IMR-90 (cell line): ENCODE measurements around the gene COL2A1. TPM values are rescaled to one million over a fixed set of nuclear protein-coding genes. Genes with fewer than 3 reads are reported as not detected.

Experiments
- ATAC-seq: fragments of 200-7000 bp; cut with Tn5 transposase; 2 replicates; pipeline ENCODE4 v1.9.1; 2020; ENCODE audit warnings: low read depth, mild to moderate bottlenecking, moderate library complexity
- BruUV-seq: library from RNA; stranded (reverse); fragments of 400-500 nt; replicated peaks from 2 replicates; lab custom pipeline; 2021; lab: Mats Ljungman, UMichigan
- CTCF ChIA-PET: fragments of 300-600 bp; formaldehyde crosslinking; extraction: SDS; loops from one replicate; lab custom pipeline; 2021; ENCODE audit warnings: antibody characterized with exemption; lab: Yijun Ruan, JAX
- POLR2A ChIA-PET: fragments of 300-600 bp; sonication (Branson Sonifier 250); formaldehyde crosslinking; loops from one replicate; lab custom pipeline; 2022; ENCODE audit warnings: antibody characterized with exemption; ENCODE audit not compliant: unreplicated experiment; lab: Charles Lee
- DNase-seq: peaks from one replicate; pipeline ENCODE4 v3.0.0; 2013
- H2AFZ ChIP-seq: replicated peaks from 2 replicates; pipeline ENCODE3; 2013; ENCODE audit warnings: low read length, mild to moderate bottlenecking; ENCODE audit not compliant: poor library complexity
- H2AK5ac ChIP-seq: 2 replicates; pipeline ENCODE4 v1.6.1; 2013; ENCODE audit warnings: low read depth, low read length, inconsistent platforms
- H2AK9ac ChIP-seq: replicated peaks from 2 replicates; pipeline ENCODE3; 2013; ENCODE audit warnings: mild to moderate bottlenecking, low read depth, low read length, moderate library complexity; ENCODE audit not compliant: poor library complexity
- H2BK120ac ChIP-seq: 2 replicates; pipeline ENCODE4 v1.6.1; 2013; ENCODE audit warnings: low read depth, low read length, inconsistent platforms
- H2BK15ac ChIP-seq: 3 replicates; pipeline ENCODE4 v1.6.1; 2013; ENCODE audit warnings: low read depth, low read length, inconsistent platforms
- H2BK20ac ChIP-seq: 2 replicates; pipeline ENCODE4 v1.6.1; 2013; ENCODE audit warnings: low read depth, mild to moderate bottlenecking, inconsistent platforms, low read length, moderate library complexity
- H2BK5ac ChIP-seq: 2 replicates; pipeline ENCODE4 v1.6.1; 2013; ENCODE audit warnings: mild to moderate bottlenecking, low read depth, low read length, inconsistent platforms; ENCODE audit not compliant: poor library complexity, severe bottlenecking
- H3K14ac ChIP-seq: replicated peaks from 2 replicates; pipeline ENCODE4 v1.6.1; 2013; ENCODE audit warnings: low read depth, low read length, inconsistent platforms
- H3K18ac ChIP-seq: 2 replicates; pipeline ENCODE4 v1.6.1; 2013; ENCODE audit warnings: low read depth, low read length, control low read depth
- H3K23ac ChIP-seq: 2 replicates; pipeline ENCODE4 v1.6.1; 2013; ENCODE audit warnings: low read depth, low read length, inconsistent platforms
- H3K27ac ChIP-seq: 2 replicates; pipeline ENCODE4 v1.5.1; 2013; ENCODE audit warnings: mild to moderate bottlenecking, control low read depth, low read length; ENCODE audit not compliant: insufficient read depth
- H3K27me3 ChIP-seq: 2 replicates; pipeline ENCODE4 v1.6.1; 2013; ENCODE audit warnings: low read length; ENCODE audit not compliant: control insufficient read depth, insufficient read depth
- H3K36me3 ChIP-seq: 2 replicates; pipeline ENCODE4 v1.6.1; 2013; ENCODE audit warnings: low read length, mixed read lengths; ENCODE audit not compliant: control insufficient read depth, insufficient read depth
- H3K4ac ChIP-seq: 2 replicates; pipeline ENCODE4 v1.6.1; 2013; ENCODE audit warnings: low read depth, low read length, inconsistent platforms
- H3K4me1 ChIP-seq: 2 replicates; pipeline ENCODE4 v1.6.1; 2013; ENCODE audit warnings: low read length, mixed read lengths; ENCODE audit not compliant: control insufficient read depth, insufficient read depth
- H3K4me2 ChIP-seq: 2 replicates; pipeline ENCODE4 v1.6.1; 2013; ENCODE audit warnings: low read depth, mild to moderate bottlenecking, control low read depth, low read length, moderate library complexity
- H3K4me3 ChIP-seq: 2 replicates; pipeline ENCODE4 v1.5.1; 2013; ENCODE audit warnings: low read depth, mild to moderate bottlenecking, control low read depth, low read length, moderate library complexity; ENCODE audit not compliant: insufficient read depth
- H3K56ac ChIP-seq: 2 replicates; pipeline ENCODE4 v1.6.1; 2013; ENCODE audit warnings: low read length, inconsistent platforms; ENCODE audit not compliant: insufficient read depth; ENCODE audit errors: extremely low read depth
- H3K79me1 ChIP-seq, 2 experiments: 2 replicates each; pipeline ENCODE4 v1.6.1; 2013; ENCODE audit warnings: low read length in 2 of 2, inconsistent platforms in 1 of 2, low read depth in 1 of 2
- H3K9ac ChIP-seq: 2 replicates; pipeline ENCODE4 v1.6.1; 2013; ENCODE audit warnings: low read depth, low read length, control low read depth
- H3K9me1 ChIP-seq: 2 replicates; pipeline ENCODE4 v1.6.1; 2013; ENCODE audit warnings: low read length, inconsistent platforms; ENCODE audit not compliant: insufficient read depth
- H3K9me3 ChIP-seq: 2 replicates; pipeline ENCODE4 v1.6.1; 2013; ENCODE audit warnings: low read length; ENCODE audit not compliant: control insufficient read depth, insufficient read depth
- H4K20me1 ChIP-seq: 2 replicates; pipeline ENCODE4 v1.6.1; 2013; ENCODE audit warnings: low read length, inconsistent platforms; ENCODE audit not compliant: insufficient read depth
- H4K5ac ChIP-seq: 2 replicates; pipeline ENCODE4 v1.6.1; 2013; ENCODE audit warnings: mild to moderate bottlenecking, low read depth, low read length, control low read depth
- H4K8ac ChIP-seq, 2 experiments: 2 replicates each; pipeline ENCODE4 v1.6.1; 2013; ENCODE audit warnings: low read depth in 2 of 2, low read length in 2 of 2, control low read depth in 1 of 2, inconsistent platforms in 1 of 2
- H4K91ac ChIP-seq: 2 replicates; pipeline ENCODE4 v1.6.1; 2013; ENCODE audit warnings: low read depth, low read length, inconsistent platforms; ENCODE audit not compliant: insufficient read depth
- BHLHE40 ChIP-seq: fragments of 150-350 bp; IDR thresholded peaks from 2 replicates; pipeline ENCODE4 v1.6.1; 2016; ENCODE audit warnings: mild to moderate bottlenecking, low read depth, low read length
- ELK1 ChIP-seq: fragments of 150-350 bp; IDR thresholded peaks from 2 replicates; pipeline ENCODE4 v1.6.1; 2016; ENCODE audit warnings: low read depth, mild to moderate bottlenecking, low read length, moderate library complexity, borderline replicate concordance
- FOS ChIP-seq: fragments of 150-350 bp; IDR thresholded peaks from 2 replicates; pipeline ENCODE4 v1.6.1; 2016; ENCODE audit warnings: low read depth, low read length
- MAZ ChIP-seq: IDR thresholded peaks from 2 replicates; pipeline ENCODE4 v1.6.1; 2012; ENCODE audit warnings: low read depth, mild to moderate bottlenecking, low read length, improper control_type of control experiment, moderate library complexity, borderline replicate concordance
- POLR2A ChIP-seq: IDR thresholded peaks from 2 replicates; pipeline ENCODE4 v1.6.1; 2012; ENCODE audit warnings: mild to moderate bottlenecking, low read depth, low read length
- RAD21 ChIP-seq: IDR thresholded peaks from 2 replicates; pipeline ENCODE4 v1.6.1; 2012; ENCODE audit warnings: low read length, improper control_type of control experiment
- RCOR1 ChIP-seq: IDR thresholded peaks from 2 replicates; pipeline ENCODE4 v1.6.1; 2012; ENCODE audit warnings: mild to moderate bottlenecking, low read length, improper control_type of control experiment; ENCODE audit not compliant: insufficient replicate concordance
- WGBS, 2 experiments: methylation state at CpG; one replicate each; pipeline versions ENCODE4 v1.1.5 to v1.1.7; 2013; ENCODE audit warnings: missing lambda C conversion rate in 2 of 2; ENCODE audit not compliant: insufficient read length in 1 of 2; ENCODE audit errors: extremely low coverage in 2 of 2; 5-methylcytosine and 5-hydroxymethylcytosine counted together
- dilution Hi-C: fragments of 300-500 bp; cut with HindIII; formaldehyde crosslinking; loops from one replicate; pipeline ENCODE4 v1.14.3; 2018; ENCODE audit warnings: low sequenced_read_pairs; ENCODE audit not compliant: unreplicated experiment
- in situ Hi-C: fragments of 300-500 bp; cut with MboI; formaldehyde crosslinking; loops from 3 replicates; pipeline ENCODE4 v1.14.3; 2019; ENCODE audit warnings: low sequenced_read_pairs, inconsistent platforms, mixed read lengths
- intact Hi-C: fragments of 100-400 bp; cut with micrococcal nuclease; formaldehyde crosslinking; loops from 2 replicates; pipeline ENCODE4 v1.10.0; 2022
- polyA plus RNA-seq, 3 experiments: library from polyadenylated mRNA; depleted of rRNA; stranded (reverse); fragments of >200 nt; gene quantifications; 2 replicates each; pipeline ENCODE4 v1.2.3, GENCODE V29; 2012; ENCODE audit warnings: low replicate concordance in 1 of 3
- total RNA-seq: library from RNA; depleted of rRNA; stranded (reverse); fragments of >200 nt; gene quantifications from 2 replicates; pipeline ENCODE4 v1.2.3, GENCODE V29; 2012

COL2A1 gene
- total and polyA plus RNA-seq, 2 of the 4 experiments (the other 2 are of a cell fraction) = 0.05 TPM; not detected in 1

- in situ Hi-C loops = no loop called here
- Histone ChIP-seq H2BK20ac (no peak overlapping the region), H3K9me3 (no peaks in the 10 kb centered on the region), H3K9ac (no peak overlapping the region), H2BK15ac (no peak overlapping the region), H3K4ac (no peak overlapping the region), H3K4me1 (no peaks in the 10 kb centered on the region), H3K27me3 (peaks cover 62% of the 10 kb centered on the region), H3K23ac (no peak overlapping the region), H2AFZ (no peak overlapping the region), H3K4me2 (no peak overlapping the region), H4K5ac (no peak overlapping the region), H2AK9ac (no peak overlapping the region), H3K27ac (no peak overlapping the region), H2AK5ac (no peak overlapping the region), H3K79me1 (no peaks in the 10 kb centered on the region), H3K14ac (no peak overlapping the region), H3K36me3 (no peaks in the 10 kb centered on the region), H4K20me1 (no peaks in the 10 kb centered on the region), H4K8ac (no peak overlapping the region), H2BK120ac (no peak overlapping the region), H3K9me1 (no peaks in the 10 kb centered on the region), H2BK5ac (no peak overlapping the region), H3K4me3 (no peak overlapping the region), H3K18ac (no peak overlapping the region), H3K56ac (no peak overlapping the region), H4K91ac (no peak overlapping the region)
- POLR2A ChIA-PET = interaction anchor here (0.6 kb wide), 1 partner anchor 135 kb away, joined by 3 read pairs; no protein-coding TSS in a partner anchor
- intact Hi-C loops = no loop called here
- ATAC-seq (no peak), DNase-seq (no peak)
- BruUV-seq = no TSS peak
- dilution Hi-C loops = no loop called here
- TF ChIP-seq ELK1 = no peak
- no peak for TF ChIP-seq POLR2A
- no peak for TF ChIP-seq MAZ
- TF ChIP-seq FOS = no peak
- no peak for TF ChIP-seq RAD21
- TF ChIP-seq RCOR1 = no peak
- no peak for TF ChIP-seq BHLHE40
- CTCF ChIA-PET = interaction anchor here (0.6 kb wide), 1 partner anchor 53 kb away, joined by 3 read pairs; the partner anchor contains the start of gene TMEM106C
- 83% methylated on average over 1 of the region's 8 CpGs; no CpG with 5 or more reads in 1 of the 2 experiments for WGBS, 2 experiments
Observed at GRCh38 chr12:48016373-48017020, 12.2 kb upstream of the COL2A1 start.
